Superior temporal gyrus (tissue), 1 donor: ENCODE data around the gene STK32A.

Experiments
- DNase-seq: peaks from one replicate; pipeline ENCODE4 v3.0.0-alpha.2; 2016; ENCODE audit errors: extremely low spot score

Gene STK32A

DNA sequence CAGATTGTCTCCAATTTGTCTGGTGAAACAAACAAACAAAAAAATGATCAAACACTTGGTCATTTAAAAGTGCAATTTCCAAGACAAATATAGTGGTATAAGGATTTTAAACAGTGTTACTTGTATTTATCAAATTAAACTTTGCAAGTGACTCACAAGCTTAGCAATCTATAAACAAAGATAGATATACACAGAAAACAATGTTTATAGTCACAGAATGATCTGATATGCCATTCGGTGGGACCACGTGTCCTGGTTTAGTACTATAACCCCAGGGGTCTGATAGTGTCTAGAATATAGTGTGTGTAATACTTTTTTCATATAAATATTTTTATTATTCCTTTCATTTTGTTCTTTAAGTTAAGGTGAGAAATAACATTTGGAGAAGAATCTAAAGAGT lies 183.8 kb downstream of the STK32A start:
- no peak for DNase-seq

GRCh38 chr5:147426640-147427327 lies 192.0 kb downstream of the STK32A start:
- no peak for DNase-seq

- DNase-seq = no peak
These were observed 192.9 kb downstream of the STK32A start for GRCh38 chr5:147427521-147428401.

DNA sequence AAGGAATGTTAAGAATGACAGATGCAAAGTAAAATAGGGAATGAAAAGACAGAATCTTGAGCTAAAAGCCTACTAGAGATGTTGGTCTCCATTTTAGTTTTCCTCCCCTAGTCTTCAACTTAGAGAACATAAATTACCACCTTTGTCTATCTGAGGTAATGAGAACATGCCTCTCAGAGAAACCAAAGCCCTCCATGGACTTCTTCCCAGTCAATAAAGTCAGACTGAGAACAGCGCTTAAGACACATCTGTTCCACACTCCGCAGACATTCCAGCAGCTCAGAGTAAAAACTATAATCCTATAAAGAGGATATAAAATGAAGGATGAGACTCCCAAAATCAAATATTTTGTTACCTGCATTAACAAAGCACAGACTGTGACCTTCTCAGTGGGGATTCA lies 195.8 kb downstream of the STK32A start:
- no peak for DNase-seq

GRCh38 chr5:147431586-147431985 lies 196.8 kb downstream of the STK32A start:
- no peak for DNase-seq

DNA sequence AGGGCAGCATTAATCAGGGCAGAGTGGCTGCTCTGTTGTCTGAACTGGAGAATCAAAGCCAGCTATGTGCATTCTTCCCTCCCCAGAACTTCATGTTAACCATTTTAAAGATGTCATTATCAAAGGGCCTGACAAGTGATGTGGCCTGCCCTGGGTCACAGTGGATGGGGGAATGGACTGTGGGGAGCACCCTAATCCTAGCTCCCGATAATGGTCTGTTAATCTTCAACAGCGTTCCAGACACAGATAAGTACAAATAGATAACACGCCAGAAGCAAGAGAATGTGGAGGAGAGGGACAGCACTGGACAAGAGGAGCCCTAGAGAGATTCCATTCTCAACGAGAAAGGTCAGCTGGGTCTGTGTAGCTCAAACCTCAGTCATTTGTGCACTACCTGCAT lies 197.5 kb downstream of the STK32A start:
- DNase-seq = no peak

DNA sequence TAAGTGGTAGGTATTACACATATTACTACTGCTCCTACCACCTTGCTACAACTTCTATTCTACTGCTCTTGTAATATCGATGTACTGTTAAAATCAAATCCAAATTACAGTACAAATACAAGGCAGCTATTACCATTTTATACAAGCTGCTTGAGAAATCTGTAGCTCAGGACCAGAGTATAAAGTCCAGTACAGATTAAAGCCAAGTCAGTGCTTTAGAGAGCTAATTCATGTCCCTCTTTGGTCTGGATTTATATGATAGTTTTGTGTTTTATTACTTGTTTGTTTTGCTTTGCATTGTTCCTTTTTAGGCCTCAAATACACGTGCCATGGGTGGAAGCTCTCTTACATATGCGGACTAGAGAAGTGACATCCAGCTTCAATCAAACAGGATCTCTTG lies 199.2 kb downstream of the STK32A start:
- DNase-seq = no peak

GRCh38 chr5:147436596-147436995 lies 201.8 kb downstream of the STK32A start:
- DNase-seq = no peak

DNA sequence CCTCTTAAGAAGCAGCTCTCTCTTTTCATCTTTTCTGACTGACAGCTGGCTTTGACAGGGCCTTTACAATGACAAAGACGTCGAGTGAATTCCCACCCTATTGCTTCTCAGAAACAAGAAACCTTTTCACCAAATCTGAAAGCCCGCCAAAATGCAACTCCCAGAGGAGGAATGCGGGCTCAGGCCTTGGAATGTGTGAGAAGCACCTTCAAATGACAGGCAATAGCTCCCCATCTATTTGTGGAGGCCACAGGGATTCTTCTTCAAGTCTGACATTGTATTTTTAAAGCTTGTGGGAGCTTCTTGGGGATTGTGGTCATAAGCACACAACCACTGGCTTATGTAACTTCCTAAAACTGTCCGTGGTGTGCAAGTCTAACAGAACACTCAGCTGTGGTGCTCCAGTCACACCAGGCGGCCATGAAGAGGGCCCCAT lies 202.4 kb downstream of the STK32A start:
- no peak for DNase-seq
